Prostate gland (tissue), 2 donors: Measurements from ENCODE around the gene BRAT1.

ENCODE experiments used
- POLR2AphosphoS5 ChIP-seq: sonication (generic); formaldehyde crosslinking; IDR thresholded peaks from one replicate; pipeline ENCODE4 v1.6.1; 2017; ENCODE audit warnings: antibody characterized with exemption
- TF ChIP-seq, protein P1 (sequence below), 4 experiments: fragments of 200-600 bp in 2 of 4; fragments of 450-650 bp in 2 of 4; sonication (generic) in 2 of 4; IDR thresholded peaks; 1 replicate in 3 of 4; 2 replicates in 1 of 4; pipeline ENCODE4 v1.5.1; 2016 to 2019; ENCODE audit warnings: antibody characterized with exemption in 4 of 4, mild to moderate bottlenecking in 2 of 4, moderate library complexity in 2 of 4

DNA sequence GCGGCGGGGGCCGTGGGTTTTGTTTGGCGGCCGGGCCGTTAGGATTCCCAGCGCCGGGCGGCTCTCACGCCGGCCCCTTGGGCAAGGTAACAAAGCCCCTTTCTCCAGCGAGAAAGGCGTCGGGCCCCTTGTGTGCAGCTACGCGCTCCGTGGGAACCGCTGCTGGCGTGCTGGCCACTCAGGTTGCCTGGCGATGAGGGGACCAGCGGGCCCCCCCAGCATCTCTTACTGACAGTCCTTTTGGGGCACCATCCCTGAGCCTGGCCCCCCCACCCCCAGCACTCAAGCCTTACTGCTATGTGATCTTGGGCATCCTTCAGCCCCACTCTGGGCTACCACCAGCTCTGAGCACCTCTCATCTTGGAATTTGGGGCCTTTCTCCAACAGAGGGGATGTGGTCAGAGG lies 34.0 kb downstream of the BRAT1 start:
- TF ChIP-seq, protein P1, sequence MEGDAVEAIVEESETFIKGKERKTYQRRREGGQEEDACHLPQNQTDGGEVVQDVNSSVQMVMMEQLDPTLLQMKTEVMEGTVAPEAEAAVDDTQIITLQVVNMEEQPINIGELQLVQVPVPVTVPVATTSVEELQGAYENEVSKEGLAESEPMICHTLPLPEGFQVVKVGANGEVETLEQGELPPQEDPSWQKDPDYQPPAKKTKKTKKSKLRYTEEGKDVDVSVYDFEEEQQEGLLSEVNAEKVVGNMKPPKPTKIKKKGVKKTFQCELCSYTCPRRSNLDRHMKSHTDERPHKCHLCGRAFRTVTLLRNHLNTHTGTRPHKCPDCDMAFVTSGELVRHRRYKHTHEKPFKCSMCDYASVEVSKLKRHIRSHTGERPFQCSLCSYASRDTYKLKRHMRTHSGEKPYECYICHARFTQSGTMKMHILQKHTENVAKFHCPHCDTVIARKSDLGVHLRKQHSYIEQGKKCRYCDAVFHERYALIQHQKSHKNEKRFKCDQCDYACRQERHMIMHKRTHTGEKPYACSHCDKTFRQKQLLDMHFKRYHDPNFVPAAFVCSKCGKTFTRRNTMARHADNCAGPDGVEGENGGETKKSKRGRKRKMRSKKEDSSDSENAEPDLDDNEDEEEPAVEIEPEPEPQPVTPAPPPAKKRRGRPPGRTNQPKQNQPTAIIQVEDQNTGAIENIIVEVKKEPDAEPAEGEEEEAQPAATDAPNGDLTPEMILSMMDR (IDR thresholded peaks at IDR 0.05), result no peak
- TF ChIP-seq POLR2AphosphoS5, result no peak
